ENCODE measurements around the gene TENT5C. TPM values are rescaled to one million over a fixed set of nuclear protein-coding genes. Genes with fewer than 3 reads are reported as not detected.
A peak's percentile ranks its signal among the peaks of the same experiment; 100 is the strongest.

TENT5C gene
- total RNA-seq, 1 donor from 2014 or later = 18.7 TPM

- ATAC-seq (ENCODE audit: poor library complexity) (no peak), DNase-seq (no peak)
- intact Hi-C loops (cut with DNase I) = no loop called here
These were observed 17.9 kb downstream of the TENT5C start for GRCh38 chr1:117623698-117624097.

- ATAC-seq (ENCODE audit: poor library complexity) (no peak), DNase-seq (no peak)
- intact Hi-C loops (cut with DNase I) = no loop called here
These were observed 21.8 kb downstream of the TENT5C start for GRCh38 chr1:117627546-117628130.

- DNase-seq = no peak
- intact Hi-C loops (cut with DNase I) = no loop called here
- ATAC-seq (ENCODE audit: poor library complexity) = no peak
These were observed 22.5 kb downstream of the TENT5C start for GRCh38 chr1:117628343-117628742.

DNA sequence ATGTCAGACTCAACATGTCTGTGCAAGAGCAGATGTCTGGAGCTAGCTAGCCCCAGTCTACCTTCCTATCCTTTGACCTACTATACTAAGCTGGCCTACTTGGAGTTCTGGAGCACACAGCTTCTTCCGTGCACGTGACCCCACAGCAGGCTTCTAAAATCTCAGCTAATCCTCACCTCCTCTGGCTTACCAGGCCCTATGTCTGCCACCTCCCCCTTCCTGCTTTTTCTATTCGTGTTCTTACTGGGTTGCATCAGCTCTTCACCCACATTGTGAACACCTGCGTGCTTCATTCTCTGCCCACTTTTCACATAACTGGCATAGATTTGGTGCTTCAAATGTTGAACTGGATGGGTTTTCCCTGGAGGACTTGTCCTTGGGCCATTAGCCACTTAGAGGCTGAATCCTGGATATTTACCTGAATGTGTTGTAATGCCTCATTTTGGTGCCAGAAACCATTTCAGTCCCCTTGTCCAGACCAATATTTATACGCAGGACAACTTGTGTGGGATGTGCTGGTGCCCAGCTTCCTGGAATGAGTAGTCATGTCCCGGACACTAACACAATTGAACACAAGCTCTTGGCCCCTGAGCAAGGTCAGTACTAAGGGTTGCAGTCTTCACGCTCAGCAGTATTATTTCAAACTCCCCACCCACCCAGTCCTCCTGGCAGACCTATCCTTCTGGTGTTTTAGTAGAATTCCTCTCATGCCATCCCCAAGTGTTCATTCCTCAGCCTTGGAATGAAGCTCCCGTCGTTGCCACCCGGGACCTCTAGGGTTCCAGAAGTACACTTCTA, 24.0 kb downstream of the TENT5C start:
- DNase-seq (no peak), ATAC-seq (ENCODE audit: poor library complexity) (no peak)
- intact Hi-C loops (cut with DNase I) = no loop called here

DNA sequence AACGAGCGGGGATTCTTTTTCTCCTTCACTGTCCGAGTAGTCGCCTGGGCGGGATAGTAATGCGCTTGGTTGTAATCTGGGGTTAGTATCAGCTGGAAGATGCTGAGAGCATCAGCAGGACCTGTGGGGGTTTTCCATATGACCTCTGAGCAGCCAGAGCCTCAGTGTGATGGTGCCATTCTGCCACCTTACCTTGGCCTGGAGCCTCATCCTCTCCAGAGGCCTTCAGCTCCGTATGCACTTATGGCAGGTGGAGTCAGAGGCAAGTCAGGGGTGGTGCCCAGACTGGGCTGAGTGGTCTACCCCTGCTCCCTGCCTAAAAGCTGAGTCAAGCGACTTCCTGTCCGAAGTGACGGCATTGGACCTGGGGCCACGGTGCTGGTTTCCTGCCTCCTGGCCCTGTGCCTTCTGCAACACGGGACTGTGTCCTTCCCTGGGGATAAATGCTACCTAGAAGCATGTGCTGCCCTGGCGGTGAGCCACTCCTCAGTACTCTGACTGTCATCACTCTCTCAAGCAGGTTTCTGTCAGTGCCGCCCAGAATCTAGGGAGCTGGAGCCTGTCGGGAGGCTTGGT, 24.7 kb downstream of the TENT5C start:
- intact Hi-C loops (cut with DNase I) = no loop called here
- ATAC-seq (ENCODE audit: poor library complexity) (peak; percentile 95), DNase-seq (peak; percentile 84)

GRCh38 chr1:117631359-117632160, 25.7 kb downstream of the TENT5C start:
- DNase-seq = no peak
- intact Hi-C loops (cut with DNase I) = no loop called here
- ATAC-seq (ENCODE audit: poor library complexity) = peak; percentile 9

DNA sequence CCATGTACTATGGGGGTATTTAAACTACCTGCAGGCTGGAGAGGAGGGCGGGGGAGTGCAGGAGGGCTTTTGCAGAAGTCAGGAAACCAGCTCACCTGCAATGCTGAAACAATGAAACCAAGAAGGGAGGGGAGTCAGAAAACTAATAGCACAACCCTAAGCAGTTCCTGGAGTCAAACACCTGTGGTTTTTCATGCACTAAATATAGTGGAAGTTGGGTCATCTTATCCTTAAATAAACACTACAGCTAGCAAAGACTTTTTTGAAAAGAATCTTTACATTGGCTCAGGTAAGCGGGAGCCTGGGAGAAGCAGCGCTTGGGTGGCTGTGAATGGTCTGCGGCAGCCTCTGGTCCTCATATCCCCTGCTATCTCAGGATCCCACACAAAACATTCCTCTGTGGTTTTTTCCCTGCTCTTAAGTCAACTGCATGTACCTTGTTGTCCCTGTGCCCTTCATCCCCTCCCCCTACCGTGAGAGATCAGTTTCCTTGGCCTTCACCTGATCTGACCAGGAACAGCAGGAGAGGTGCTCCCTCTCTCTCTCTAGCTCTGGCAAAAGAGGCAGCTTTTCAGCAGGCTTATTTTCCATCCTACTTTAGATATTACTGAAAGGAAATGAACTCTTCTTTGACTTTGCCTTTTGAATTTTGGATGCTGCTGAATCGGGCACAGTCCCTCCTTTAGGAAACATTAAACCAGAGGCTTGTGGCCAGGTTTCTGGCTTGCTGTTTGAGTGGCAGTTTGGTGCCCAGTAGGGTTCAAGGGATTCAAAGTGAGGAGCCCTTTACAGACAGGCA, 26.6 kb downstream of the TENT5C start:
- intact Hi-C loops (cut with DNase I) = no loop called here
- ATAC-seq (ENCODE audit: poor library complexity) (no peak), DNase-seq (no peak)

DNA sequence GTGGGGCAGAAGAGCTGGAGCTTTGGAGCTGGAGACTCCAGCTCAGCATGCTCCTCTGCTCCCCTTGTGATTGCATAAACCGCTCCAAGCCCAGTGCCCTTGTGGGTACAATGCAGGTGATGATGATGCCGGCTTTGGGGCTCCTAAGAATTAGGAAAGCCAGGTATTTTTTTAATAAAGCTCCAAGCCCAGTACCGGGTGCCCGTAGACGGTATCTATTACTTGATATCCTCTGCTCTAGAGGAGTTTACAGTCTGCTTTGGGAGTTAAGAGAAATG, 27.2 kb downstream of the TENT5C start:
- no peak for DNase-seq
- intact Hi-C loops (cut with DNase I) = no loop called here

GRCh38 chr1:117633423-117633822, 27.6 kb downstream of the TENT5C start:
- intact Hi-C loops (cut with DNase I) = no loop called here
- ATAC-seq (ENCODE audit: poor library complexity) (peak; percentile 14), DNase-seq (no peak)

More for the DNA sequence above, 27.2 kb downstream of the TENT5C start:
- no peak for ATAC-seq (ENCODE audit: poor library complexity)

DNA sequence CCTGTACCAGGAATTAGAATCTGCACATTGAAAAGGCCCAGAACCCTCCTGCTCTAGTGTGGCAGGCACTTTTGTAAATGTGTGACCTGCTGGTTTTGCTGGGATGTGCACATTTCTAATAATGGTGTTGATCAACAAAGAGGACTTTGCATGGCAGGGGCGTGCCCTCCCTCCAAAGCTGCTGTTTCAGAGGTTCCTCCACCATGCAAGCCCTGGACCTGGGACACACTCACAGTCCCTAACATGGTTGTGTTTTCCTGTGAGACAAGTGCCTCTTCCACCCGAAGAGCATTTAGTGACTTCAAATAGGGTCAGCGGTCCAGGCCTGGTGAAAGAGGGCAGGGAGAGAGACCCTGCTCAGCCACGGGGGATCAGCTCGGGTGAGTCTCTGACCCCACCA, 28.1 kb downstream of the TENT5C start:
- intact Hi-C loops (cut with DNase I) = no loop called here
- ATAC-seq (ENCODE audit: poor library complexity) = no peak
- DNase-seq = no peak

GRCh38 chr1:117634631-117635030, 28.8 kb downstream of the TENT5C start:
- DNase-seq (no peak), ATAC-seq (ENCODE audit: poor library complexity) (no peak)

DNA sequence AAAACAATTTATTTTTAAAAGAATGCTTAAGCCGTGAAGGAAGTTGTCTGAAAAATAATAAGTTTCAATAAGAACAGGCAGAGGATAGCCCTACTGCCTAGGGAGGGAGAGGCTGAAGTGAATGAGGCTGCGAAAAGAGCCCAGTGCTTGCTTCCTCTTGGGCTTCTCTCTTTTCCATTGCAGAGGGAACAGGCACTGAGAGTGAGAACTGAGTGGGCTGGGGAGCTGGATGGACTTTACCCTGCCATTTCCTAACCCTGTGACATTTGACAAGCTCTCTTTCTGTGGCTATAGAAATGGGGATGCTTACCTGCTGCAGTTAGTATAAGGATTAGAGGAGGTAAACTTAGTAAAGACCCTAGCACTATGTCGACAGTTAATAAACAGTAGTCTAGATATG, 30.0 kb downstream of the TENT5C start:
- DNase-seq (no peak), ATAC-seq (ENCODE audit: poor library complexity) (no peak)
- intact Hi-C loops (cut with DNase I) = no loop called here

More at GRCh38 chr1:117634631-117635030, 28.8 kb downstream of the TENT5C start:
- intact Hi-C loops (cut with DNase I) = no loop called here

GRCh38 chr1:117636637-117637425, 31.0 kb downstream of the TENT5C start:
- intact Hi-C loops (cut with DNase I) = no loop called here
- ATAC-seq (ENCODE audit: poor library complexity) = no peak
- DNase-seq = no peak

DNA sequence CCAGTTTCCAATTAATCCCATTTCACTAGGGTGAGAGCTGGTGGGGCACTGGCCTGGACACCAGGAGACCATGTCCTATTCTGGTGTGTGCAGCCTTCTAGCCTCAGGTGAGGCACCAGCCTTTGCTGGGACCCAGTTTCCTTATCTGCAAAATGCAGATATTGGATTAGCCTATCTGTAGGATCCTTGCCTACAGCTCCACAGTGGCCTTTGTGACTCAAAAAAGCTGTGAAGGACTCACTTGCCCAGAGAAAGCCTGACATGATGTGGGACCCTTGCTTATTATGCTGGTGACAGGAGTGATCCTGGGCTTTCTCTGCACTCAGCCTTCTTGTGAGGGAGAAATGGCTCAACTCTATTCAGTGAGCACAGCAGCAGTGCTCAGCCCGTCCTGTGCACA, 32.3 kb downstream of the TENT5C start:
- ATAC-seq (ENCODE audit: poor library complexity) = no peak
- intact Hi-C loops (cut with DNase I) = no loop called here
- no peak for DNase-seq

DNA sequence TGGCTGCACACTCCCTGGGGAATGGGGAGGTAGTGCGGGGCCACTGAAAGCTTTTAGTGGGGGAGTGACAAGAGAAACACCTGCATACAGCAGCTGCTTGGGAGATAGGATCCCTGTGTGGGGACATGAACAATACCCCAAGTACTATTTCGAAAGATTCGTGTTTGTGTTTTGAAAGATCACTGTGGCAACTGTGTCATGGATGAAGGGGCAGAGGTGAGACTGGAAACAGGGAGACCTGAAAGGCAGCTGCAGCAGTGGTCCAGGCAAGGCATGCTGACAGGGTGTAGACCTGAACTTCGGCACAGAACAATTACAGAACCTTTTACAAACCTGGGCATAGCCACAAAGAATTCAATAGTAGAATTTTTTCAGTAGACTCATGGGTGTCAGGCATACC, 32.9 kb downstream of the TENT5C start:
- ATAC-seq (ENCODE audit: poor library complexity) = no peak
- no peak for DNase-seq
- intact Hi-C loops (cut with DNase I) = no loop called here

GRCh38 chr1:117639741-117640140, 33.9 kb downstream of the TENT5C start:
- no peak for DNase-seq
- ATAC-seq (ENCODE audit: poor library complexity) = no peak
- intact Hi-C loops (cut with DNase I) = no loop called here

DNA sequence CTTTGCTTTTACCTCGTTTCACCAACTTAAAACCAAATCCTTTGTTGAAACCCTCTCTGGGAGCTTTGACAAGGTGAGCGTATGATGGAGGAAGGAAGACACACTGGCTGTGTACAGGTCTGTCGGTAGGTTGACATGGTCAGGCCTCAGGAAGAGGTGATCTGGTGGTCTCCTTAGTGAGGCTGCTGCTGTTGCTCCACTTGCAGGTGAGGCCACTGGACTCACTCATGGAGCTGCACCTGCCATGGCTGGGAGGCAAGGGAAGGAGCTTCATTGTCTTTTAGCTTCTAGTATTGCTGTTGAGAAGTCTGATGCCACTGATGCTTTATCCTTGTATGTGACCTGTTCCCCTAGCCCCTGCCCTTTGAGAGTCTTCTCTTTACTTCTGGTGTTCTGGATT, 35.7 kb downstream of the TENT5C start:
- intact Hi-C loops (cut with DNase I) = no loop called here
- ATAC-seq (ENCODE audit: poor library complexity) = no peak

GRCh38 chr1:117642963-117643362, 37.1 kb downstream of the TENT5C start:
- no peak for DNase-seq
- intact Hi-C loops (cut with DNase I) = no loop called here
- no peak for ATAC-seq (ENCODE audit: poor library complexity)

More for the DNA sequence above, 35.7 kb downstream of the TENT5C start:
- no peak for DNase-seq

All from Right ventricle myocardium superior (tissue), 1 donor.